H9 (cell line): Measurements from ENCODE around the gene ABCC3. TPM values are rescaled to one million over a fixed set of nuclear protein-coding genes. Genes with fewer than 3 reads are reported as not detected.

Source experiments
- DNase-seq: peaks from one replicate; pipeline ENCODE4 v3.0.0-alpha.2; 2017
- H2AFZ ChIP-seq: one replicate; pipeline ENCODE4 v1.6.1; 2013; ENCODE audit warnings: mild to moderate bottlenecking, low read length, control low read depth, moderate library complexity
- H2AK5ac ChIP-seq: 2 replicates; pipeline ENCODE4 v1.6.1; 2013; ENCODE audit warnings: low read length, control low read depth, mixed read lengths; ENCODE audit not compliant: insufficient read length
- H2BK120ac ChIP-seq: one replicate; pipeline ENCODE4 v1.6.1; 2013; ENCODE audit warnings: low read depth, mild to moderate bottlenecking, low read length, control low read depth, inconsistent platforms; ENCODE audit not compliant: poor library complexity, severe bottlenecking
- H2BK12ac ChIP-seq: 2 replicates; pipeline ENCODE4 v1.6.1; 2013; ENCODE audit warnings: low read length, control low read depth, mixed read lengths, low read depth; ENCODE audit not compliant: insufficient read length
- H2BK15ac ChIP-seq: 2 replicates; pipeline ENCODE4 v1.6.1; 2013; ENCODE audit warnings: low read depth, low read length, control low read depth
- H2BK20ac ChIP-seq: one replicate; pipeline ENCODE4 v1.6.1; 2013; ENCODE audit warnings: low read depth, mild to moderate bottlenecking, low read length, control low read depth, inconsistent platforms; ENCODE audit not compliant: poor library complexity, severe bottlenecking
- H2BK5ac ChIP-seq: 2 replicates; pipeline ENCODE4 v1.6.1; 2013; ENCODE audit warnings: low read length, control low read depth, mixed read lengths; ENCODE audit not compliant: insufficient read length
- H3K14ac ChIP-seq: 2 replicates; pipeline ENCODE4 v1.6.1; 2013; ENCODE audit warnings: low read length, control low read depth; ENCODE audit not compliant: insufficient read depth
- H3K18ac ChIP-seq: 2 replicates; pipeline ENCODE4 v1.6.1; 2013; ENCODE audit warnings: low read depth, mild to moderate bottlenecking, mixed read lengths, low read length, control low read depth; ENCODE audit not compliant: insufficient read length
- H3K23ac ChIP-seq: 2 replicates; pipeline ENCODE4 v1.6.1; 2013; ENCODE audit warnings: low read length, control low read depth, mixed read lengths, low read depth; ENCODE audit not compliant: insufficient read length
- H3K23me2 ChIP-seq: 2 replicates; pipeline ENCODE4 v1.6.1; 2013; ENCODE audit warnings: low read depth, mild to moderate bottlenecking, mixed read lengths, low read length, control low read depth; ENCODE audit not compliant: insufficient read length, poor library complexity, severe bottlenecking
- H3K27ac ChIP-seq: 2 replicates; pipeline ENCODE4 v1.5.1; 2013; ENCODE audit warnings: low read length, control low read depth, mixed read lengths, low read depth; ENCODE audit not compliant: insufficient read length
- H3K27me3 ChIP-seq: 2 replicates; pipeline ENCODE4 v1.6.1; 2013; ENCODE audit warnings: low read length, control low read depth, inconsistent platforms; ENCODE audit not compliant: insufficient read depth
- H3K4ac ChIP-seq: 2 replicates; pipeline ENCODE4 v1.6.1; 2013; ENCODE audit warnings: low read depth, mild to moderate bottlenecking, control low read depth, inconsistent platforms, low read length, moderate library complexity
- H3K4me1 ChIP-seq: 2 replicates; pipeline ENCODE4 v1.6.1; 2013; ENCODE audit warnings: low read length, control low read depth, inconsistent platforms; ENCODE audit not compliant: insufficient read depth
- H3K4me2 ChIP-seq: 2 replicates; pipeline ENCODE4 v1.6.1; 2013; ENCODE audit warnings: low read length, control low read depth, mixed read lengths; ENCODE audit not compliant: insufficient read length, insufficient read depth
- H3K56ac ChIP-seq: 2 replicates; pipeline ENCODE4 v1.6.1; 2013; ENCODE audit warnings: low read depth, mild to moderate bottlenecking, mixed read lengths, low read length, control low read depth; ENCODE audit not compliant: insufficient read length
- H3K79me1 ChIP-seq: 2 replicates; pipeline ENCODE4 v1.6.1; 2013; ENCODE audit warnings: low read depth, mild to moderate bottlenecking, moderate library complexity, low read length, control low read depth, inconsistent platforms; ENCODE audit not compliant: insufficient read depth, poor library complexity, severe bottlenecking
- H3K79me2 ChIP-seq: 2 replicates; pipeline ENCODE4 v1.6.1; 2013; ENCODE audit warnings: low read length, control low read depth, inconsistent platforms; ENCODE audit not compliant: insufficient read depth
- H3K9ac ChIP-seq: 2 replicates; pipeline ENCODE4 v1.6.1; 2013; ENCODE audit warnings: low read length, control low read depth, mixed read lengths; ENCODE audit not compliant: insufficient read length; ENCODE audit errors: extremely low read depth
- H3K9me3 ChIP-seq: one replicate; pipeline ENCODE4 v1.6.1; 2013; ENCODE audit warnings: low read depth, low read length, inconsistent platforms; ENCODE audit not compliant: control insufficient read depth
- H3T11ph ChIP-seq: one replicate; pipeline ENCODE4 v1.6.1; 2013; ENCODE audit warnings: mild to moderate bottlenecking, low read length, control low read depth, inconsistent platforms
- H4K20me1 ChIP-seq: one replicate; pipeline ENCODE4 v1.6.1; 2013; ENCODE audit not compliant: control insufficient read depth, insufficient read length, insufficient read depth
- H4K5ac ChIP-seq: 2 replicates; pipeline ENCODE4 v1.6.1; 2013; ENCODE audit warnings: low read depth, mild to moderate bottlenecking, mixed read lengths, low read length, control low read depth; ENCODE audit not compliant: insufficient read length
- H4K8ac ChIP-seq: replicated peaks from 2 replicates; pipeline ENCODE4 v1.6.1; 2013; ENCODE audit warnings: low read length, control low read depth, mixed read lengths, low read depth; ENCODE audit not compliant: insufficient read length
- H4K91ac ChIP-seq: 2 replicates; pipeline ENCODE4 v1.6.1; 2013; ENCODE audit warnings: low read depth, mild to moderate bottlenecking, moderate library complexity, mixed read lengths, low read length, control low read depth; ENCODE audit not compliant: insufficient read length
- H3K27ac Mint-ChIP-seq, 3 experiments: 2 replicates in 2 of 3; 3 replicates in 1 of 3; pipeline ENCODE4 v1.8.0; 2020 to 2021; ENCODE audit warnings: mixed read lengths in 3 of 3, mild to moderate bottlenecking in 1 of 3, moderate library complexity in 1 of 3
- H3K27me3 Mint-ChIP-seq: 2 replicates; pipeline ENCODE4 v1.8.0; 2021; ENCODE audit warnings: low read depth, mild to moderate bottlenecking, moderate library complexity, mixed read lengths
- H3K36me3 Mint-ChIP-seq, 3 experiments: 2 replicates in 2 of 3; 3 replicates in 1 of 3; pipeline ENCODE4 v1.8.0; 2020 to 2021; ENCODE audit warnings: low read depth in 3 of 3, mixed read lengths in 3 of 3; ENCODE audit not compliant: insufficient read depth in 1 of 3
- H3K4me1 Mint-ChIP-seq, 2 experiments: 2 replicates each; pipeline ENCODE4 v1.8.0; 2020; ENCODE audit warnings: mixed read lengths in 2 of 2
- H3K4me3 Mint-ChIP-seq, 2 experiments: 2 replicates in 1 of 2; 3 replicates in 1 of 2; pipeline ENCODE4 v1.8.0; 2020 to 2021; ENCODE audit warnings: mild to moderate bottlenecking in 2 of 2, mixed read lengths in 2 of 2, moderate library complexity in 1 of 2
- H3K9me3 Mint-ChIP-seq, 2 experiments: 2 replicates in 1 of 2; 3 replicates in 1 of 2; pipeline ENCODE4 v1.8.0; 2020; ENCODE audit warnings: mild to moderate bottlenecking in 2 of 2, mixed read lengths in 2 of 2, moderate library complexity in 1 of 2
- WGBS: extraction: QIAGEN DNeasy Blood & Tissue Kit; methylation state at CpG from one replicate; pipeline ENCODE4 v1.1.7; 2013; ENCODE audit warnings: missing lambda C conversion rate, low lambda C conversion rate, mixed read lengths; ENCODE audit not compliant: insufficient read length; ENCODE audit errors: extremely low coverage; 5-methylcytosine and 5-hydroxymethylcytosine counted together
- total RNA-seq: library from RNA; stranded (reverse); gene quantifications from 2 replicates; pipeline ENCODE4 v1.2.1, GENCODE V29; 2021
- TF ChIP-seq, protein P1 (sequence below): fragments of 200-600 bp; sonication (generic); conservative IDR thresholded peaks from 3 replicates; pipeline ENCODE4 v1.8.0; 2021; ENCODE audit warnings: antibody characterized with exemption, mild to moderate bottlenecking

ABCC3 gene
- total RNA-seq, 1 experiment from 2014 or later = 0.31 TPM

DNA sequence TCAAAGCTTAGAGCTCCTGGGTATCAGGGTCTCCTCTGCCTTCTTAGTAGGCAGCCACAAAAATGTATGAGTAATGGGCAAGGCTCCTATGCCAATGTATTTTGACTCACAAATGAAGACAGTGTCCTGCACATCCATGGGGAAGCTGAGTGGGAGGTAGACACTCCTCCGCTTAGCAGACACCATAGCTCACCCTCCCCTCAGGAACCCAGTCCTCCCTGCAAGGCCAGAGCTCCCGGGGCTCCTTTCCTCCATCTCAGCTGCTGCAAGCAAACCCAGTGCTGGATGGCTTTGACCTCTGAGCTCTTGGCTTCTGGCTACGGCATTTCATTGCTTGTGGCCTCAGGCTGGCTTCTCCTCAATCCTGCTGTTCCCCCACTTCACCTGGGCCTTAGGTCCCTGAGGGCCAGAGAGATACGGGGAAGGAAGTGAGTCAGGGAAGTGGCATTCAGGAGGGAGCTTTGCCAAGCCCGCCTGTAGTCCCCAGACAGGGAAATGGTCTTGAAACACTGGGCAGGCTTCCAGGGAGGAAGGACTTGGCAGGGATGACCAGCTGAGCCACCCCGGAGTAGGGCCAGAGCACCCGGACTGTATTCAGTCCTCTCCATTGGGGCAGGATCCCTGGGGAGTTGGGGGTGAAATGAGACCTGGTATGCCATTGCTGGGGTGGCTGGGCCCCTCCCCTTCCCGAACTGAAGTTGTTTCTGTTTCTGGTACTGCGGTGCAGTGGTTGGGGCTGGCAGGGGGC lies 4.5 kb downstream of the ABCC3 start:
- no peak overlapping the region for H3K9ac ChIP-seq
- peaks cover 34% of the 10 kb centered on the region for H3K27me3 Mint-ChIP-seq
- peak overlapping the region in 1 of 3 experiments; percentile 44; a peak in 1 of 7 replicates for H3K27ac Mint-ChIP-seq

More for the DNA sequence above, 4.5 kb downstream of the ABCC3 start:
- Histone ChIP-seq H2BK15ac (no peak overlapping the region), H4K8ac (no peak overlapping the region), H3T11ph (no peak overlapping the region), H2BK120ac (no peak overlapping the region), H2AK5ac (no peak overlapping the region), H2BK12ac (no peak overlapping the region), H3K14ac (no peak overlapping the region), H2BK5ac (no peak overlapping the region), H3K27ac (no peak overlapping the region), H4K5ac (no peak overlapping the region), H2BK20ac (no peak overlapping the region), H4K20me1 (peaks cover 2% of the 10 kb centered on the region), H3K4me1 (no peaks in the 10 kb centered on the region; the same call in 1 of the 2 replicates), H4K91ac (no peak overlapping the region), H3K79me2 (no peaks in the 10 kb centered on the region), H3K18ac (no peak overlapping the region), H2AFZ (no peak overlapping the region), H3K4me2 (no peak overlapping the region), H3K23me2 (peaks cover 9% of the 10 kb centered on the region), H3K23ac (no peak overlapping the region), H3K27me3 (peaks cover 12% of the 10 kb centered on the region; the same call in 1 of the 2 replicates), H3K4ac (no peak overlapping the region), H3K79me1 (no peaks in the 10 kb centered on the region), H3K56ac (no peak overlapping the region), H3K9me3 (no peaks in the 10 kb centered on the region)
- peaks cover 6 to 30% of the 10 kb centered on the region in 2 experiments for H3K4me1 Mint-ChIP-seq
- TF ChIP-seq, protein P1, sequence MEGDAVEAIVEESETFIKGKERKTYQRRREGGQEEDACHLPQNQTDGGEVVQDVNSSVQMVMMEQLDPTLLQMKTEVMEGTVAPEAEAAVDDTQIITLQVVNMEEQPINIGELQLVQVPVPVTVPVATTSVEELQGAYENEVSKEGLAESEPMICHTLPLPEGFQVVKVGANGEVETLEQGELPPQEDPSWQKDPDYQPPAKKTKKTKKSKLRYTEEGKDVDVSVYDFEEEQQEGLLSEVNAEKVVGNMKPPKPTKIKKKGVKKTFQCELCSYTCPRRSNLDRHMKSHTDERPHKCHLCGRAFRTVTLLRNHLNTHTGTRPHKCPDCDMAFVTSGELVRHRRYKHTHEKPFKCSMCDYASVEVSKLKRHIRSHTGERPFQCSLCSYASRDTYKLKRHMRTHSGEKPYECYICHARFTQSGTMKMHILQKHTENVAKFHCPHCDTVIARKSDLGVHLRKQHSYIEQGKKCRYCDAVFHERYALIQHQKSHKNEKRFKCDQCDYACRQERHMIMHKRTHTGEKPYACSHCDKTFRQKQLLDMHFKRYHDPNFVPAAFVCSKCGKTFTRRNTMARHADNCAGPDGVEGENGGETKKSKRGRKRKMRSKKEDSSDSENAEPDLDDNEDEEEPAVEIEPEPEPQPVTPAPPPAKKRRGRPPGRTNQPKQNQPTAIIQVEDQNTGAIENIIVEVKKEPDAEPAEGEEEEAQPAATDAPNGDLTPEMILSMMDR = no peak
- DNase-seq = peak; percentile 67
- H3K9me3 Mint-ChIP-seq = no peaks in the 10 kb centered on the region
- WGBS = no CpG with 5 or more reads among the region's 9 CpGs
- H3K36me3 Mint-ChIP-seq = no peaks in the 10 kb centered on the region
- H3K4me3 Mint-ChIP-seq = no peak overlapping the region
